Activated naive CD4-positive, alpha-beta T cell treated with anti-CD3 and anti-CD28 coated beads, Interleukin-2, amount 50 U/mL, for 24 hours (primary cell): Measurements from ENCODE around the gene FNDC11.

ENCODE experiments used
- H3K27ac Mint-ChIP-seq: one replicate; pipeline ENCODE4 v1.8.0; 2021; ENCODE audit warnings: mild to moderate bottlenecking, mixed read lengths
- H3K27me3 Mint-ChIP-seq: one replicate; pipeline ENCODE4 v1.8.0; 2021; ENCODE audit warnings: mixed read lengths
- H3K36me3 Mint-ChIP-seq: one replicate; pipeline ENCODE4 v1.8.0; 2021; ENCODE audit warnings: mixed read lengths
- H3K4me1 Mint-ChIP-seq: one replicate; pipeline ENCODE4 v1.8.0; 2021; ENCODE audit warnings: mixed read lengths
- H3K4me3 Mint-ChIP-seq: one replicate; pipeline ENCODE4 v1.8.0; 2021; ENCODE audit warnings: mild to moderate bottlenecking, mixed read lengths
- H3K9me3 Mint-ChIP-seq: one replicate; pipeline ENCODE4 v1.8.0; 2021; ENCODE audit warnings: mixed read lengths

The FNDC11 gene

GRCh38 chr20:63534427-63534830 lies 19.5 kb upstream of the FNDC11 start:
- Mint-ChIP-seq H3K9me3 (no peaks in the 10 kb centered on the region), H3K4me3 (no peak overlapping the region), H3K36me3 (no peaks in the 10 kb centered on the region), H3K27me3 (no peaks in the 10 kb centered on the region), H3K4me1 (peaks cover 3% of the 10 kb centered on the region), H3K27ac (no peak overlapping the region)

DNA sequence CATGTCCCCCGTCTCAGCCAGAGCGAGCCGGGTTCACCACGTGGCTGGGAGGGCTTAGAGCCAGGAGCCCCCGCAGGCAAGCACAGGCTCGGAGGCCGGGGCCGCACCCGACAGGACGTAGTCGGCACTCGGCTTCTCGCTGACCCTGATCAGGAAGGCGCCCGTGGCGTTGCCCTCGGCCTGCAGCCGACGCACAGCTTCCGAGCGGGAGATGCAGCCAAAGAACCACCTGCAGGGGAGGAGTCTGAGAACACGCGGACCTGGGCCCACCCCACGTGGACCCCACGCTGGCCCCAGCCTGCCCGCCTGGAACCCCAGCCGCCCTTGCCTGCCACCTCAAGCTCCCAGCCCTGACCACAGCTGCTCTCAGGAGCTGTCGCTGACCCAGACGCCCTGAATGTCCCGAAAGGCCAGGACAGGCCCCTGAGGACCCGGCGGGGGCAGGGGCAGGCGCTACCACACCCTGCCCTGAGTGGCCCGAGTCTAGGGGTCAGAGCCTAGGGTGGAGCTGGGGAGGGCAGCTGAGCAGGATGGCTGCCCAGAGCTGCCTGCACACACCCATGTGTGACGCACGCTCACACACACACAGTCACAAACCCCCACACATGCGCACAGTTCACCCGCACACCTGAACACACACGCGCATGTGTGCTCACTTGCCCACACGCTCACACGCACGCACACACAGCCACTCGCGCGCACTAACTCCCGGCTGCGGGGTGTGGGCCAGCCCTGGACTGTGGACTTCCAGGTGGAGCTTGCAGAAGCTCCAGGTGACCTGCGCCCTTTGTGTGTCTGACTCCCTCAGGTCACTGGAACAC lies 18.9 kb upstream of the FNDC11 start:
- peaks cover 3% of the 10 kb centered on the region for H3K4me1 Mint-ChIP-seq
- no peaks in the 10 kb centered on the region for H3K27me3 Mint-ChIP-seq
- no peak overlapping the region for H3K4me3 Mint-ChIP-seq
- H3K27ac Mint-ChIP-seq: no peak overlapping the region
- H3K9me3 Mint-ChIP-seq: no peaks in the 10 kb centered on the region
- no peaks in the 10 kb centered on the region for H3K36me3 Mint-ChIP-seq

- H3K27ac Mint-ChIP-seq: no peak overlapping the region
- H3K9me3 Mint-ChIP-seq: no peaks in the 10 kb centered on the region
These were observed 17.6 kb upstream of the FNDC11 start for GRCh38 chr20:63536241-63536977.

DNA sequence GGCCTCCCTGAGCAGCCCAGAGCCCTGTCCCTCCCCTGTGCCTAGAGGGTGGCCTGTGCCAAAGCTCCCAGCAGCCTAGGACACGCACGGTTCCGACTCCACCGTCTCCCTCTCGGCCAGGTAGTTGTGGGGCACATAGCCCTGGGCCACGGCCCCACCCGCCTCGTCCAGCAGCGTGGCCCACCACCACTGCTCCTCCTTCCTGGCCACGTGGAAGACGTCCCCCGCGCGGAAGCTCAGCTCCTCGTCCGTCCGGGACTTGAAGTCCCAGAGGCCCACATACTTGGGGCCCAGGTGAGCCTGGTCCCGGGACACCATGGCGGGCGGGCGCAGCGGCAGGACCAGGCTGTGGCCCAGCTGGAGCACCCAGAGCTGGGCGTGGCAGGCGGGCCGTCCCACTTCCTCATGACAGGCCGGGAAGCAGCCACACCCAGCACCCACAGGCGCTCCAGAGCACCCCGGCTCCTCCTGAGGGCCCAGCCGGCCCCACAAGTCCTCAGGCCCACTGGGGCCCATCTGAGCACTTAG lies 16.9 kb upstream of the FNDC11 start, which contains the start of gene PTK6:
TSS of gene PTK6 (minus strand) at position 380 of the 528 bp plus-strand sequence. CDS start at position 318, 62 bp downstream.
- H3K27me3 Mint-ChIP-seq: no peaks in the 10 kb centered on the region
- H3K36me3 Mint-ChIP-seq: no peaks in the 10 kb centered on the region
- peak within 1 kb of the TSS; percentile 83 for H3K4me3 Mint-ChIP-seq
- no peaks in the 10 kb centered on the region for H3K9me3 Mint-ChIP-seq
- peaks cover 3% of the 10 kb centered on the region for H3K4me1 Mint-ChIP-seq
- peak within 1 kb of the TSS; percentile 89 for H3K27ac Mint-ChIP-seq

More at GRCh38 chr20:63536241-63536977, 17.6 kb upstream of the FNDC11 start:
- peaks cover 3% of the 10 kb centered on the region for H3K4me1 Mint-ChIP-seq
- H3K4me3 Mint-ChIP-seq: no peak overlapping the region
- no peaks in the 10 kb centered on the region for H3K27me3 Mint-ChIP-seq
- no peaks in the 10 kb centered on the region for H3K36me3 Mint-ChIP-seq

GRCh38 chr20:63537525-63538203 lies 16.3 kb upstream of the FNDC11 start:
- no peaks in the 10 kb centered on the region for H3K9me3 Mint-ChIP-seq
- H3K4me3 Mint-ChIP-seq: peak overlapping the region; percentile 83
- H3K27me3 Mint-ChIP-seq: no peaks in the 10 kb centered on the region
- H3K27ac Mint-ChIP-seq: peak overlapping the region; percentile 89
- no peaks in the 10 kb centered on the region for H3K36me3 Mint-ChIP-seq
- H3K4me1 Mint-ChIP-seq: peaks cover 3% of the 10 kb centered on the region

GRCh38 chr20:63538204-63539091 lies 15.5 kb upstream of the FNDC11 start:
- Mint-ChIP-seq H3K9me3 (no peaks in the 10 kb centered on the region), H3K36me3 (no peaks in the 10 kb centered on the region), H3K27ac (peak overlapping the region; percentile 89), H3K4me1 (peaks cover 3% of the 10 kb centered on the region), H3K4me3 (peak overlapping the region; percentile 83), H3K27me3 (no peaks in the 10 kb centered on the region)

GRCh38 chr20:63539092-63539430 lies 14.9 kb upstream of the FNDC11 start:
- Mint-ChIP-seq H3K9me3 (no peaks in the 10 kb centered on the region), H3K27ac (no peak overlapping the region), H3K27me3 (no peaks in the 10 kb centered on the region), H3K36me3 (no peaks in the 10 kb centered on the region), H3K4me1 (peaks cover 3% of the 10 kb centered on the region), H3K4me3 (no peak overlapping the region)

DNA sequence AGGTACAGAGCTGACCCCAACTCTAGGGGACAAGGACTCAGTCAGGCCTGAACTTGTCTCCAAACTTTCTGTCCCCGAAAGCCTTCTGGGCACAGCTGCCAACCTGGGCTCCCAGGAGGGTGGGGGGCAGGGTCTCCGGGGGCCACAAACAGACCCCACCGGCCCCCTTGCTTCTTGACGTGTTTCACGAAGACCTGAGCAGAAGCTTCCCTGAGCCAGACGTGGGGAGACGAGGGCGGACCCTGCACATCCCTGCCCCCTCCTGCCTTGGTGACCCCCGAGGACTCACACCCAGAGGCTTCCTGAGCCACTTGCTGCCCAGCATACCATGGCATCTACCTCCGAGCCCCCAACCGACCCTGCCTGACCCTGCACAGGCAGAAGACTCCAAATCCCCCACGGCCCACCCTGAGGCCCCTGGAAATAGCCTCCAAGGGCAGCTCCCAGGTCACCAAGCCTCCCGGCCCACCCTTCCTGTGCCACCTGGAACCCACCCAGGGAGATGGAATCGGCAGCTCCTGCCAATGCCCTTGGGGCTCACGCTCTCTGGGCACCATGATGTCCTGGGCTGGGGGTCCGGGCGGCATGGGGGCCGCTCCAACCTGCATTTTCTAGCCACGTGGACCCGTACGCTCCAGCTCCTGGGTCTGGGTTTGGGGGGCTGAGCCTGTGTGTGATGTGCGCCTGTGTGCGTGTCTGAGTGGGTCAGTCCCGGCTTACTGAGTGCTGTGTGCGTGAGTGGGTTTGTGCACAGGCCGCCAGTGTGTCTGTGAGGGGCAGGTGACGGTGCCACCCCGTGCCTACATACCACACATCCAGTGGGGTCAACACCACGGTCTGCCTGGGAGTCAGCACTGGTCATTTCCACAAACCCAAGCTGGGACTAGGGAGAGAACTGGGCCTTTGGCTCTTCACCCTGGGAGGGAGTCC lies 14.3 kb upstream of the FNDC11 start:
- Mint-ChIP-seq H3K4me1 (peaks cover 3% of the 10 kb centered on the region), H3K27me3 (no peaks in the 10 kb centered on the region), H3K9me3 (no peaks in the 10 kb centered on the region), H3K4me3 (no peak overlapping the region), H3K27ac (peak overlapping the region; percentile 51), H3K36me3 (no peaks in the 10 kb centered on the region)

- Mint-ChIP-seq H3K36me3 (no peaks in the 10 kb centered on the region), H3K4me1 (peaks cover 7% of the 10 kb centered on the region), H3K4me3 (no peak overlapping the region), H3K27me3 (no peaks in the 10 kb centered on the region), H3K27ac (peak overlapping the region; percentile 30), H3K9me3 (no peaks in the 10 kb centered on the region)
These were observed 13.4 kb upstream of the FNDC11 start for GRCh38 chr20:63540417-63541186.

DNA sequence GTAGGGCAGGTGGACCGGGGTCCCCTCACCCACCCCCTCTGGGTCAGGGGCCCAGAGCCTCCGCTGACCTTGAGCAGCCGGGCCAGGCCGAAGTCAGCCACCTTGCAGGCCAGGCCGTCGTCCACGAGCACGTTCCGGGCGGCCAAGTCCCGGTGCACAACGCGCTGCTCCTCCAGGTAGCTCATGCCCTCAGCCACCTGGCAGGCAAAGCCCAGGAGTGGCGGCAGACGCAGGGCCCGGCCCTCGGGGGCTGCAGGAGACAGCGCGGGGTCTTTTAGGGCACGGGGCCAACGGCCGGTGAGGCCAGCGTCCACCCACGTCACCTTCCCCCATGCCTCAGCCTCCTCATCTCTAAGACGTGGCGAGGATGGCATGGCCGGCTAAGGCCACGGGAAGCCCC lies 12.6 kb upstream of the FNDC11 start:
- Mint-ChIP-seq H3K36me3 (no peaks in the 10 kb centered on the region), H3K27ac (no peak overlapping the region), H3K4me3 (no peak overlapping the region), H3K9me3 (no peaks in the 10 kb centered on the region), H3K27me3 (no peaks in the 10 kb centered on the region), H3K4me1 (peaks cover 7% of the 10 kb centered on the region)

- Mint-ChIP-seq H3K4me1 (peaks cover 4% of the 10 kb centered on the region), H3K9me3 (no peaks in the 10 kb centered on the region), H3K27me3 (no peaks in the 10 kb centered on the region), H3K36me3 (no peaks in the 10 kb centered on the region), H3K4me3 (no peak overlapping the region), H3K27ac (no peak overlapping the region)
These were observed 11.9 kb upstream of the FNDC11 start for GRCh38 chr20:63542031-63542559.

- no peak overlapping the region for H3K4me3 Mint-ChIP-seq
- no peaks in the 10 kb centered on the region for H3K36me3 Mint-ChIP-seq
- H3K9me3 Mint-ChIP-seq: no peaks in the 10 kb centered on the region
- peak overlapping the region; percentile 59 for H3K27ac Mint-ChIP-seq
- no peaks in the 10 kb centered on the region for H3K27me3 Mint-ChIP-seq
- H3K4me1 Mint-ChIP-seq: peaks cover 4% of the 10 kb centered on the region
These were observed 11.3 kb upstream of the FNDC11 start for GRCh38 chr20:63542696-63543095.

DNA sequence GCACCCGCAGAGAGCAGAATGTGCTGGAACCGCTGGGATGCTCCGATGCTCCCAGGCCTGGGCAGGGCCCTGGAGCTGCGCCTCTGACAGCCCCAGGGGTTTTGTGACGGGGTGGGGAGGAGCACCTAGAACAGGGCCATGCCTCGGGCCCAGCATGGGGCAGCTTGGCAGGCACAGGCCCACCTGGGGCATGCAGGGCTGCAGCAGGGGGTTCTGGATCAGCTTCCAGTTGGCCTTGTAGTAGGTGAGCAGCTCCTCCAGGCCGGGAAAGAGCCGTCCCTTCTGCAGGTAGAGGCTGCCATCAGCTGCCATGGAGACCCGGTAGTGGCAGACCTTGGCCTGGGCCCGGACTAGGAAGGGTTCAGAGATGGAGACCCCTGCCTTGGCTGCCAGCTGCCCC lies 10.8 kb upstream of the FNDC11 start:
- Mint-ChIP-seq H3K27ac (no peak overlapping the region), H3K36me3 (no peaks in the 10 kb centered on the region), H3K4me3 (no peak overlapping the region), H3K4me1 (peaks cover 4% of the 10 kb centered on the region), H3K9me3 (no peaks in the 10 kb centered on the region), H3K27me3 (no peaks in the 10 kb centered on the region)
